ENCODE results near the gene TUBGCP3. TPM values are rescaled to one million over a fixed set of nuclear protein-coding genes. Genes with fewer than 3 reads are reported as not detected.

TUBGCP3 gene
- total and polyA plus RNA-seq, 7 donors: 7.4 to 15.3 (median 13.1) TPM

GRCh38 chr13:112477070-112477619 is 110.8 kb downstream of the TUBGCP3 start:
- 86 to 88% (median 87%) methylated on average over 9 of the region's 9 CpGs for WGBS, 3 donors
- Histone ChIP-seq H3K4me1 (no peaks in the 10 kb centered on the region), H3K4me3 (no peak overlapping the region), H3K36me3 (ENCODE audit: insufficient read depth in 1 of 2, low read depth in 1 of 2) (no peaks in the 10 kb centered on the region), H3K9me3 (peaks cover 10% of the 10 kb centered on the region), H3K27me3 (ENCODE audit: insufficient read depth in 3 of 3, low read length in 2 of 3) (no peaks in the 10 kb centered on the region), H3K27ac (no peak overlapping the region)
- DNase-seq (no peak), ATAC-seq (no peak)
- intact Hi-C loops (cut with DNase I): no loop called here
- no peak for TF ChIP-seq CTCF (IDR thresholded peaks at IDR 0.05)

GRCh38 chr13:112475889-112476288 is 112.1 kb downstream of the TUBGCP3 start:
- intact Hi-C loops (cut with DNase I): no loop called here
- 95 to 100% (median 100%) methylated on average over 1 of the region's 1 CpG for WGBS, 3 donors
- ATAC-seq (no peak), DNase-seq (no peak)
- TF ChIP-seq CTCF (IDR thresholded peaks at IDR 0.05): no peak
- no peak overlapping the region for H3K4me3 ChIP-seq
- H3K9me3 ChIP-seq: peaks cover 12% of the 10 kb centered on the region
- H3K27ac ChIP-seq: no peak overlapping the region
- no peaks in the 10 kb centered on the region for H3K4me1 ChIP-seq
- no peaks in the 10 kb centered on the region for H3K36me3 ChIP-seq (ENCODE audit: insufficient read depth in 1 of 2, low read depth in 1 of 2)
- H3K27me3 ChIP-seq (ENCODE audit: insufficient read depth in 3 of 3, low read length in 2 of 3): no peaks in the 10 kb centered on the region

GRCh38 chr13:112474869-112475268 is 113.1 kb downstream of the TUBGCP3 start:
- no peak for DNase-seq
- Histone ChIP-seq H3K9me3 (peaks cover 8% of the 10 kb centered on the region), H3K4me1 (no peaks in the 10 kb centered on the region), H3K36me3 (ENCODE audit: insufficient read depth in 1 of 2, low read depth in 1 of 2) (no peaks in the 10 kb centered on the region), H3K27ac (no peak overlapping the region), H3K27me3 (ENCODE audit: insufficient read depth in 3 of 3, low read length in 2 of 3) (no peaks in the 10 kb centered on the region), H3K4me3 (no peak overlapping the region)
- no peak for ATAC-seq
- 76 to 79% (median 77%) methylated on average over 8 of the region's 8 CpGs for WGBS, 3 donors
- intact Hi-C loops (cut with DNase I): no loop called here
- TF ChIP-seq CTCF (IDR thresholded peaks at IDR 0.05): no peak

- peaks cover 8% of the 10 kb centered on the region for H3K9me3 ChIP-seq
- no peak for TF ChIP-seq CTCF (IDR thresholded peaks at IDR 0.05)
- H3K4me1 ChIP-seq: no peaks in the 10 kb centered on the region
- no peak for DNase-seq
- no peaks in the 10 kb centered on the region for H3K27me3 ChIP-seq (ENCODE audit: insufficient read depth in 3 of 3, low read length in 2 of 3)
- H3K4me3 ChIP-seq: no peak overlapping the region
- intact Hi-C loops (cut with DNase I): no loop called here
- ATAC-seq: no peak
- H3K27ac ChIP-seq: no peak overlapping the region
- WGBS, 3 donors: 61 to 72% (median 64%) methylated on average over 5 of the region's 5 CpGs
- H3K36me3 ChIP-seq (ENCODE audit: insufficient read depth in 1 of 2, low read depth in 1 of 2): no peaks in the 10 kb centered on the region
Observed at GRCh38 chr13:112473818-112474217, 114.1 kb downstream of the TUBGCP3 start.
